Measurements from ENCODE around the gene CNTN2.

CNTN2 gene

DNA sequence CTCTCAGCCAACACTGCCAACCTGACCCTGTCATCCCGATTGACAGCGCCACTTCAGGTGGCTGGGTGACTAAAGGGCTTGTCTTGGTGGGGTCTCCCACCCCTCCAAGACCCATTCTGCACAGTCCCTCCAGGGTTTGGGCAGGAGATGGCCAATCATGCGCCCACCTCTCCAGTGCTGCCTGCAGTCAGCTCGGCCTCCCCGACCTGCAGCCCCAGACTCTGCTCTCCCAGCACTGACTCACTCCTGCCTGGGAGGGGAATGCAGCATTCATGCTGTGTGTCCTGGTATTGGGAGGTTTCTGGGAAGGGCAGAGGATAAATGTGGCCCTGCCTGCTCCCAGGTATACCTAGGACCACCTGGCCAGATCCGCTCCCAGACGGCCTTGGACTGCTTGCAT lies 31.5 kb downstream of the CNTN2 start:
- H3K4me3 ChIP-seq (ENCODE audit: low read depth, low read length): no peak overlapping the region
- TF ChIP-seq, protein P1, sequence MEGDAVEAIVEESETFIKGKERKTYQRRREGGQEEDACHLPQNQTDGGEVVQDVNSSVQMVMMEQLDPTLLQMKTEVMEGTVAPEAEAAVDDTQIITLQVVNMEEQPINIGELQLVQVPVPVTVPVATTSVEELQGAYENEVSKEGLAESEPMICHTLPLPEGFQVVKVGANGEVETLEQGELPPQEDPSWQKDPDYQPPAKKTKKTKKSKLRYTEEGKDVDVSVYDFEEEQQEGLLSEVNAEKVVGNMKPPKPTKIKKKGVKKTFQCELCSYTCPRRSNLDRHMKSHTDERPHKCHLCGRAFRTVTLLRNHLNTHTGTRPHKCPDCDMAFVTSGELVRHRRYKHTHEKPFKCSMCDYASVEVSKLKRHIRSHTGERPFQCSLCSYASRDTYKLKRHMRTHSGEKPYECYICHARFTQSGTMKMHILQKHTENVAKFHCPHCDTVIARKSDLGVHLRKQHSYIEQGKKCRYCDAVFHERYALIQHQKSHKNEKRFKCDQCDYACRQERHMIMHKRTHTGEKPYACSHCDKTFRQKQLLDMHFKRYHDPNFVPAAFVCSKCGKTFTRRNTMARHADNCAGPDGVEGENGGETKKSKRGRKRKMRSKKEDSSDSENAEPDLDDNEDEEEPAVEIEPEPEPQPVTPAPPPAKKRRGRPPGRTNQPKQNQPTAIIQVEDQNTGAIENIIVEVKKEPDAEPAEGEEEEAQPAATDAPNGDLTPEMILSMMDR (IDR thresholded peaks at IDR 0.05; ENCODE audit: borderline replicate concordance, insufficient read depth, low read depth, low read length): no peak

DNA sequence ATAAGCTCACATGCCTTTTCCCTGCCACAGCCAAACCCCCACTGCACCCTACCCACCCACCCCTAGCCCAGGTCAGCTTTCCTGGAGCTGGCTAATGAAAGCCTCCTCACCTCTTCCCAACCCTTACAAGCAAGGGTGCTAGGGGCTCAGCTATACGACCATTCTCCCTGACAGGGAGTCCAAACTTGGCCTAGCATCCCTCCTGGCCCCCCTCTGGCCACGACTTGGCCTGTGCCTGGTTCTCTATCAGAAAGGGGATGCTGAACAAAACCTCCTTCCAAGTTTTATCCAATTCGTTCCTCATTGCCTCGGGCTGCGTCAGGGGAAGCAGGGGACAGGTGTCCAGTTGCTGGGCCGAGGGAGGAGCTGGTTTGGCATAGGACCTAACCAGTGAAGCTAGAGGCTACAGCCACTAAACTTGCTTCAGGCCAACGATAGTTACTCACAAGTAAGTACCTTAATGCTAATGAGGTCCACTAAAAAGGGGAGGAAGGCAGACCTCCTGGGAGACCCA lies 32.7 kb downstream of the CNTN2 start:
- no peak overlapping the region for H3K4me3 ChIP-seq (ENCODE audit: low read depth, low read length)
- TF ChIP-seq, protein P1 (IDR thresholded peaks at IDR 0.05; ENCODE audit: borderline replicate concordance, insufficient read depth, low read depth, low read length): no peak

DNA sequence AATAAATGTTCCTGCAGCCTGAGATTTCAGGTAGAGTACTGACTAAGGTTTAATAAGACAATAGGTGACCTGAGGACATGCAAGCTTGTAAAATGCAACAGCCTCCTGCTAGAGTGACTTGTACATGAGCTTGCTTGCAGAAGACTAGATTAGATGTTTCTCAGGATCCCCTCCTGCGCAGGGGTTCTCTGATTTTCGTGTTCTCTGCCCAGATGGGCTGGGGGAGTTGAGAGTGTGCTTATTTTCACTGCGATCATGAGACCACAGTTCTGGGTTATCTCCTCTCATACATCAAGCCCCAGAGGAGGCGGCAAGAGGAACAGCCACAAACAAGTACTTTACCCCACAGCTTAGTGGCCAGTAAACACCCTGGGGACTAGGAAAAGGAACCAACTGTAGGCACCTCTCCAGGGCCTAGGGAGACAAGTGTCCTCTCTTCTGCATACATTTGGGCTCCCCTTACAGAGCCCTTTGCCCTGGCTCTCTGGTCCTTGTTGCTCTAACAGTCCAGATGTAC lies 33.3 kb downstream of the CNTN2 start:
- H3K4me3 ChIP-seq (ENCODE audit: low read depth, low read length): no peak overlapping the region
- TF ChIP-seq, protein P1 (IDR thresholded peaks at IDR 0.05; ENCODE audit: borderline replicate concordance, insufficient read depth, low read depth, low read length): no peak

DNA sequence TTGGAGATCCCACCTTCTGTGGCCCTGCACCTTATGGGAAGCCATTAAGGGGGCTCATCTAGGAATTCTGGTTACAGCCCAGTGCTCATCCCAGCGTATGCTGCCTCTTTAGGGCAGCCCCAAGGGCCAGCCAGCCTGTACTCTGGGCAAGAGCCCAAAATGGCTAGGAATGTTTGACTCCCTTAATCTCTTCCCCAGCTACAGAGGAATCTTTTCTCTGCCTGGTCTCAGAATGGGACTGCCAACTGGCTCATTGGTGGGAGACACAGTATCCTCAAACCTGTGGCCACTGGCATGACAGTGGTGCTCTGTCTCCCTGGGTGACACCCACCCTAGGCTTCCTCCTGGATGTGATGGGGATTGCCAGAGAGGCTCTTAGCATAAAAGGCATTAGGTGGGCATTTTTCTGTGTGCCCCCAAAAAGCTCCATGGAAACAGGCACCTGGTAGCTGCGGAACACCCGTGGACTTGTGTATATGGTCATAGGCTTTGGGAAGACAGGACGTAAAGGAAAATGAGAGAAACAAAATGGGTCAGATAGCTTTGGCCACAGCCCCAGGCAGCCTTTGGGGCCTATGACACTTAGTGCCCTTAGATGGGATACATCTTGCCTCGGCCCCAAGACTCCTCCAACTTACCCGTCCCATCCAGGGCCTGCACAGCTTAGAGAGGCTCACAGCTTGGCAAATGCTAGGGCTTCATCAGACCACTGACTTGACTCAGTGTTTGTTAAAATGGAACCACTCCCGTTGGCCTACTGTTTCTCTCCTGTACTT lies 34.3 kb downstream of the CNTN2 start:
- no peak overlapping the region for H3K4me3 ChIP-seq (ENCODE audit: low read depth, low read length)
- TF ChIP-seq, protein P1 (IDR thresholded peaks at IDR 0.05; ENCODE audit: borderline replicate concordance, insufficient read depth, low read depth, low read length): no peak

DNA sequence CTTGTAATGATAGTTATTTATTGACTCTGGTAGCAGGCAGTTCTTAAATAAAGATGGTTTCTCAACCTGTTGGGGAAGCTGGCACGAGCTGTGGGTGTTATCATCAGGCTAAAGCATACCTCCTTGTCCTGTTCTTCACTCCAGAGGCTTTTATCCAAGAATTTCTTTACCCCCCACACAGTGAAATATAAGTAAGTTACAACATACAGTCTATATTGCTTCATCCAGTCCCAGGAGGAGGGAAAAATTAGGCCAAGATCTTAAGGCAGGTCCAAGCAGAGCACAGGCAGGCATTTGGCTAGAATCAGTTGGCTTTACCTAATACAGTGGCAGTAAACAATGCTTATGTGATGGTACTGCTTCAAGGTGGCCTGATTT lies 34.9 kb downstream of the CNTN2 start:
- TF ChIP-seq, protein P1 (IDR thresholded peaks at IDR 0.05; ENCODE audit: borderline replicate concordance, insufficient read depth, low read depth, low read length): no peak

DNA sequence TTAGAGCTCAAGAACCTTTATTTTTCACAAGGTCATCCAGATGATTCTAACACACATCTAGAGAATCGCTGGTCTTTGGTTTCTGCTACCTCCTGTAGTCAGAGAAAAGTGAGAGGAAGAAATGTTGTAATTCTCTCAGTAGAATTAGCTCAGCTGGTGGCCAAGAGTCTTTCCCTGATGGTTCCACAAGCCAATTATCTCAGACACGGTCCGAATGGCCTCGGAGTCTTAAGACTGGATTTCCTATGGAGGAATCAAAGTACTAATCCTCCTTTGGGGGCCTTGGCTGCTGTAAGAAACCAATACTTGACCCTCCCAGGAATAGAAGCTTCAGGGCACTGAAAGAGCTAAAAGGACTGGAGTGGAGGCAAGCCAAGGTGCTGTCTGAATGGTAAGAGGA lies 39.4 kb downstream of the CNTN2 start:
- H3K4me3 ChIP-seq (ENCODE audit: low read depth, low read length): no peak overlapping the region
- TF ChIP-seq, protein P1 (IDR thresholded peaks at IDR 0.05; ENCODE audit: borderline replicate concordance, insufficient read depth, low read depth, low read length): no peak

More for the DNA sequence above, 34.9 kb downstream of the CNTN2 start:
- no peak overlapping the region for H3K4me3 ChIP-seq (ENCODE audit: low read depth, low read length)

DNA sequence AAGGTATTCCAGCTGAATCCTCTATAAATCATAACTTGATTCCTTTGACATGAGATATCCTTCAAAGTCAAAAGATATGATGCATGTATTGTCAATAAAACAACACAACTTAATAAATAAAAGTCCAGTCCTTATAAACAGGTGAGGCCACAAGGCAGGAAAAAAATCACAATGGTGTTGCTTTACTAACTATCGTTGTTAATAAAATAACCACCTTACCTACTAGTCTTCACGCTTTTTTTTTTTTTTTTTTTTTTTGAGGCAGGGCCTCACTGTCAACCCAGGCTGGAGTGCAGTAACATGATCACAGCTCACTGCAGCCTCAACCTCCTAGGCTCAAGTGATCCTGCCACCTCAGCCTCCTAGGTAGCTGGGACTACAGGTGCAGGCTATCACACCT lies 41.3 kb downstream of the CNTN2 start, which contains the start of gene TMEM81:
TSS of gene TMEM81 (minus strand) at position 101 of the 400 bp plus-strand sequence. CDS start 140 bp downstream, outside the sequence.
- TF ChIP-seq, protein P1 (IDR thresholded peaks at IDR 0.05; ENCODE audit: borderline replicate concordance, insufficient read depth, low read depth, low read length): no peak
- no peak within 1 kb of the TSS for H3K4me3 ChIP-seq (ENCODE audit: low read depth, low read length)

Data from GM12875 (cell line).